Mesendoderm (in vitro differentiated cells): ENCODE measurements around the gene FLNB.

Experiments used
- DNase-seq: peaks from one replicate; pipeline ENCODE4 v3.0.0; 2013
- H2AK5ac ChIP-seq: 2 replicates; pipeline ENCODE4 v1.6.1; 2013; ENCODE audit warnings: low read length, inconsistent platforms
- H2BK120ac ChIP-seq: 2 replicates; pipeline ENCODE4 v1.6.1; 2013; ENCODE audit warnings: low read depth, mild to moderate bottlenecking, low read length, moderate library complexity, mixed read lengths
- H2BK15ac ChIP-seq: replicated peaks from 2 replicates; pipeline ENCODE4 v1.6.1; 2013; ENCODE audit warnings: low read depth, mild to moderate bottlenecking, moderate library complexity
- H2BK5ac ChIP-seq: 2 replicates; pipeline ENCODE4 v1.6.1; 2013; ENCODE audit warnings: low read length, inconsistent platforms
- H3K18ac ChIP-seq: 2 replicates; pipeline ENCODE4 v1.6.1; 2013; ENCODE audit warnings: mild to moderate bottlenecking, low read length, mixed read lengths
- H3K23ac ChIP-seq: one replicate; pipeline ENCODE4 v1.6.1; 2013; ENCODE audit warnings: low read length
- H3K27ac ChIP-seq: 2 replicates; pipeline ENCODE4 v1.5.1; 2013; ENCODE audit warnings: low read depth, mild to moderate bottlenecking, inconsistent platforms, low read length, moderate library complexity
- H3K27me3 ChIP-seq: 2 replicates; pipeline ENCODE4 v1.6.1; 2013; ENCODE audit warnings: low read length, control low read depth, mild to moderate bottlenecking, inconsistent platforms; ENCODE audit not compliant: insufficient read depth, poor library complexity
- H3K36me3 ChIP-seq: 2 replicates; pipeline ENCODE4 v1.6.1; 2013; ENCODE audit warnings: low read length, inconsistent platforms; ENCODE audit not compliant: control insufficient read depth, insufficient read depth
- H3K4ac ChIP-seq: one replicate; pipeline ENCODE4 v1.6.1; 2013; ENCODE audit warnings: low read depth, mild to moderate bottlenecking, low read length, moderate library complexity
- H3K4me1 ChIP-seq: 2 replicates; pipeline ENCODE4 v1.6.1; 2013; ENCODE audit warnings: low read depth, low read length, inconsistent platforms; ENCODE audit not compliant: control insufficient read depth
- H3K4me2 ChIP-seq: 2 replicates; pipeline ENCODE4 v1.6.1; 2013; ENCODE audit warnings: low read length
- H3K4me3 ChIP-seq: 2 replicates; pipeline ENCODE4 v1.5.1; 2013; ENCODE audit warnings: mild to moderate bottlenecking, low read length
- H3K56ac ChIP-seq: one replicate; pipeline ENCODE4 v1.6.1; 2013; ENCODE audit warnings: low read length
- H3K79me1 ChIP-seq: 2 replicates; pipeline ENCODE4 v1.6.1; 2013; ENCODE audit warnings: low read length, inconsistent platforms
- H3K79me2 ChIP-seq: 2 replicates; pipeline ENCODE4 v1.6.1; 2013; ENCODE audit warnings: mild to moderate bottlenecking, low read length; ENCODE audit not compliant: control insufficient read depth, insufficient read depth
- H3K9ac ChIP-seq: 2 replicates; pipeline ENCODE4 v1.6.1; 2013; ENCODE audit warnings: low read length, inconsistent platforms
- H4K5ac ChIP-seq: one replicate; pipeline ENCODE4 v1.6.1; 2013; ENCODE audit warnings: low read length
- H4K8ac ChIP-seq: one replicate; pipeline ENCODE4 v1.6.1; 2013; ENCODE audit warnings: low read depth, mild to moderate bottlenecking, control low read depth, low read length, moderate library complexity
- WGBS: extraction: QIAGEN DNeasy Blood & Tissue Kit; methylation state at CpG from one replicate; pipeline ENCODE4 v1.1.7; 2013; ENCODE audit warnings: low lambda C conversion rate, missing lambda C conversion rate; ENCODE audit not compliant: insufficient coverage; ENCODE audit errors: extremely low coverage; 5-methylcytosine and 5-hydroxymethylcytosine counted together

Gene FLNB

GRCh38 chr3:58012302-58012701, 4.1 kb downstream of the FLNB start:
- no peaks in the 10 kb centered on the region for H3K36me3 ChIP-seq
- H2BK15ac ChIP-seq: no peak overlapping the region
- H3K4me3 ChIP-seq: no peak overlapping the region
- no peak for DNase-seq
- no peak overlapping the region for H3K18ac ChIP-seq
- peaks cover 19% of the 10 kb centered on the region for H3K79me1 ChIP-seq
- no peak overlapping the region for H2AK5ac ChIP-seq
- H3K56ac ChIP-seq: no peak overlapping the region
- no peak overlapping the region for H4K5ac ChIP-seq
- no peak overlapping the region for H3K23ac ChIP-seq
- no peaks in the 10 kb centered on the region for H3K27me3 ChIP-seq
- H2BK5ac ChIP-seq: no peak overlapping the region
- no CpG with 5 or more reads among the region's 1 CpG for WGBS
- H3K9ac ChIP-seq: no peak overlapping the region
- peaks cover 73% of the 10 kb centered on the region for H3K79me2 ChIP-seq
- no peak overlapping the region for H3K4ac ChIP-seq
- peaks cover 9% of the 10 kb centered on the region for H3K4me1 ChIP-seq
- no peak overlapping the region for H4K8ac ChIP-seq
- no peak overlapping the region for H3K4me2 ChIP-seq
- H3K27ac ChIP-seq: no peak overlapping the region
- H2BK120ac ChIP-seq: no peak overlapping the region

GRCh38 chr3:58013099-58013498, 4.9 kb downstream of the FLNB start:
- H3K4ac ChIP-seq: no peak overlapping the region
- no peak overlapping the region for H3K23ac ChIP-seq
- H3K27me3 ChIP-seq: no peaks in the 10 kb centered on the region
- H3K27ac ChIP-seq: no peak overlapping the region
- no peak overlapping the region for H2AK5ac ChIP-seq
- H3K18ac ChIP-seq: no peak overlapping the region
- H2BK5ac ChIP-seq: no peak overlapping the region
- H3K36me3 ChIP-seq: no peaks in the 10 kb centered on the region
- H3K79me1 ChIP-seq: peaks cover 23% of the 10 kb centered on the region
- H2BK120ac ChIP-seq: no peak overlapping the region
- no peak overlapping the region for H3K4me3 ChIP-seq
- no peak overlapping the region for H3K9ac ChIP-seq
- no peak overlapping the region for H3K56ac ChIP-seq
- H3K4me2 ChIP-seq: no peak overlapping the region
- peaks cover 81% of the 10 kb centered on the region for H3K79me2 ChIP-seq
- no peak overlapping the region for H4K5ac ChIP-seq
- H4K8ac ChIP-seq: no peak overlapping the region
- no peak for DNase-seq
- no CpG with 5 or more reads among the region's 3 CpGs for WGBS
- H3K4me1 ChIP-seq: peaks cover 11% of the 10 kb centered on the region
- H2BK15ac ChIP-seq: no peak overlapping the region

GRCh38 chr3:58013973-58014649, 5.9 kb downstream of the FLNB start:
- Histone ChIP-seq H3K4ac (no peak overlapping the region), H2BK15ac (no peak overlapping the region), H3K4me1 (peaks cover 11% of the 10 kb centered on the region), H3K9ac (no peak overlapping the region), H3K18ac (peak overlapping the region; percentile 0), H3K4me2 (no peak overlapping the region), H2BK120ac (no peak overlapping the region), H4K8ac (no peak overlapping the region), H2BK5ac (no peak overlapping the region), H3K4me3 (no peak overlapping the region), H3K36me3 (no peaks in the 10 kb centered on the region), H3K27ac (no peak overlapping the region), H2AK5ac (no peak overlapping the region), H3K27me3 (no peaks in the 10 kb centered on the region), H3K23ac (no peak overlapping the region), H3K79me1 (peaks cover 20% of the 10 kb centered on the region), H3K79me2 (peaks cover 79% of the 10 kb centered on the region), H4K5ac (no peak overlapping the region), H3K56ac (no peak overlapping the region)
- WGBS: no CpG with 5 or more reads among the region's 10 CpGs
- DNase-seq: peak; percentile 77

- DNase-seq: no peak
- no peak overlapping the region for H3K23ac ChIP-seq
- H3K79me2 ChIP-seq: peaks cover 78% of the 10 kb centered on the region
- H4K5ac ChIP-seq: no peak overlapping the region
- no peak overlapping the region for H2AK5ac ChIP-seq
- H3K27me3 ChIP-seq: no peaks in the 10 kb centered on the region
- no peak overlapping the region for H3K4me2 ChIP-seq
- H3K4me1 ChIP-seq: peaks cover 20% of the 10 kb centered on the region
- no peak overlapping the region for H3K27ac ChIP-seq
- no peak overlapping the region for H2BK120ac ChIP-seq
- no peak overlapping the region for H3K4ac ChIP-seq
- no peak overlapping the region for H3K4me3 ChIP-seq
- H3K79me1 ChIP-seq: peaks cover 21% of the 10 kb centered on the region
- WGBS: no CpG with 5 or more reads among the region's 3 CpGs
- H2BK5ac ChIP-seq: no peak overlapping the region
- H3K36me3 ChIP-seq: no peaks in the 10 kb centered on the region
- no peak overlapping the region for H4K8ac ChIP-seq
- no peak overlapping the region for H3K18ac ChIP-seq
- no peak overlapping the region for H2BK15ac ChIP-seq
- no peak overlapping the region for H3K56ac ChIP-seq
- H3K9ac ChIP-seq: no peak overlapping the region
These were observed 7.3 kb downstream of the FLNB start for GRCh38 chr3:58015520-58015915.

- Histone ChIP-seq H2BK120ac (no peak overlapping the region), H3K4me2 (no peak overlapping the region), H3K4me1 (peaks cover 22% of the 10 kb centered on the region), H3K18ac (no peak overlapping the region), H3K56ac (no peak overlapping the region), H3K27me3 (no peaks in the 10 kb centered on the region), H3K27ac (no peak overlapping the region), H2BK15ac (no peak overlapping the region), H4K5ac (no peak overlapping the region), H2BK5ac (no peak overlapping the region), H4K8ac (no peak overlapping the region), H2AK5ac (no peak overlapping the region), H3K4ac (no peak overlapping the region), H3K23ac (no peak overlapping the region), H3K36me3 (no peaks in the 10 kb centered on the region), H3K4me3 (no peak overlapping the region), H3K79me2 (peaks cover 71% of the 10 kb centered on the region), H3K79me1 (peaks cover 16% of the 10 kb centered on the region), H3K9ac (no peak overlapping the region)
- DNase-seq: no peak
- no CpG with 5 or more reads among the region's 1 CpG for WGBS
These were observed 8.5 kb downstream of the FLNB start for GRCh38 chr3:58016710-58017109.
